Stimulated activated CD8-positive, alpha-beta memory T cell treated with anti-CD3 and anti-CD28 coated beads, Interleukin-7, amount 100 ng/mL, for 4 hours (primary cell): ENCODE results near the gene HNRNPUL1.
"Not testable (repeated sequence)": the region's sequence is repeated elsewhere in the genome, so short reads cannot be mapped to it uniquely, and the experiment has no call there.

Source experiments
- DNase-seq, 2 donors: peaks; one replicate each; pipeline ENCODE4 v3.0.0-alpha.2; 2020; ENCODE audit warnings: low read depth in 2 of 2

Gene HNRNPUL1

GRCh38 chr19:41325947-41326706 is 62.0 kb downstream of the HNRNPUL1 start:
- DNase-seq: no peak

GRCh38 chr19:41327076-41327575 is 63.0 kb downstream of the HNRNPUL1 start:
- no peak for DNase-seq

- DNase-seq: peak; percentile 77 to 90
These were observed 63.5 kb downstream of the HNRNPUL1 start for GRCh38 chr19:41327576-41328156.

GRCh38 chr19:41328157-41328841 is 64.1 kb downstream of the HNRNPUL1 start:
- peak in 1 of 2 donors; percentile 50 for DNase-seq

- DNase-seq: no peak
These were observed 64.7 kb downstream of the HNRNPUL1 start for GRCh38 chr19:41328842-41329225.

GRCh38 chr19:41330481-41330880 is 66.3 kb downstream of the HNRNPUL1 start:
- DNase-seq: no peak

- DNase-seq: no peak
These were observed 66.9 kb downstream of the HNRNPUL1 start for GRCh38 chr19:41330946-41331678.

GRCh38 chr19:41332000-41332399 is 67.8 kb downstream of the HNRNPUL1 start:
- DNase-seq: no peak

GRCh38 chr19:41332468-41332867 is 68.3 kb downstream of the HNRNPUL1 start:
- DNase-seq: no peak

GRCh38 chr19:41334793-41335192 is 70.6 kb downstream of the HNRNPUL1 start:
- DNase-seq: no peak

GRCh38 chr19:41335467-41335866 is 71.3 kb downstream of the HNRNPUL1 start:
- no peak for DNase-seq

- DNase-seq: no peak
These were observed 75.8 kb downstream of the HNRNPUL1 start for GRCh38 chr19:41339936-41340335.

GRCh38 chr19:41341669-41342490 is 77.7 kb downstream of the HNRNPUL1 start:
- DNase-seq: no peak

- DNase-seq: no peak
These were observed 80.0 kb downstream of the HNRNPUL1 start for GRCh38 chr19:41344162-41344561.

GRCh38 chr19:41346916-41347315 is 82.7 kb downstream of the HNRNPUL1 start:
- not testable (repeated sequence) for DNase-seq

- no peak for DNase-seq
These were observed 86.7 kb downstream of the HNRNPUL1 start for GRCh38 chr19:41350735-41351338.

GRCh38 chr19:41351339-41352245 is 87.4 kb downstream of the HNRNPUL1 start:
- DNase-seq: peak; percentile 82 to 90

GRCh38 chr19:41352279-41352608 is 88.1 kb downstream of the HNRNPUL1 start:
- no peak for DNase-seq

GRCh38 chr19:41352609-41353465 is 88.7 kb downstream of the HNRNPUL1 start:
- peak; percentile 58 to 76 for DNase-seq
